ENCODE measurements around the gene FMR1NB. TPM values are rescaled to one million over a fixed set of nuclear protein-coding genes. Genes with fewer than 3 reads are reported as not detected.

The FMR1NB gene
- not detected in 2 replicates for polyA plus RNA-seq
- polyA minus RNA-seq: not detected in 2 replicates

GRCh38 chrX:147981038-147981752 lies at the start of gene FMR1NB:
Gene FMR1NB, plus strand, starts transcription at chrX:147981337. Its CDS starts 66 bp downstream, at chrX:147981403.
- Histone ChIP-seq H4K20me1 (ENCODE audit: insufficient read depth) (no peaks in the 10 kb centered on the region), H3K4me2 (ENCODE audit: low read length) (no peak within 1 kb of the TSS), H3K9me3 (ENCODE audit: low read length) (no peaks in the 10 kb centered on the region), H3K36me3 (ENCODE audit: insufficient read depth, low read length) (no peaks in the 10 kb centered on the region), H3K27me3 (ENCODE audit: insufficient read depth, low read depth, low read length) (no peaks in the 10 kb centered on the region), H3K9ac (ENCODE audit: low read length) (no peak within 1 kb of the TSS), H3K4me3 (ENCODE audit: low read length) (no peak within 1 kb of the TSS), H3K9me2 (ENCODE audit: insufficient read depth, low read length) (no peaks in the 10 kb centered on the region), H3F3A (ENCODE audit: insufficient read depth, low read length, poor library complexity, severe bottlenecking) (no peaks in the 10 kb centered on the region), H2AFZ (ENCODE audit: low read depth, low read length) (no peak within 1 kb of the TSS), H3K79me2 (replicated peaks; ENCODE audit: insufficient read depth, low read length) (no peaks in the 10 kb centered on the region), H3K27ac (ENCODE audit: low read length) (no peak within 1 kb of the TSS)
- no peak for TF ChIP-seq RAD21 (conservative IDR thresholded peaks at IDR 0.05)
- TF ChIP-seq TAF1 (IDR thresholded peaks at IDR 0.05; ENCODE audit: low read depth): no peak
- TF ChIP-seq POLR2AphosphoS5 (IDR thresholded peaks at IDR 0.05): no peak
- no peak for TF ChIP-seq EP300 (conservative IDR thresholded peaks at IDR 0.05; ENCODE audit: poor library complexity, severe bottlenecking)
- no peak for TF ChIP-seq REST (IDR thresholded peaks at IDR 0.05; ENCODE audit: borderline replicate concordance)
- TF ChIP-seq EZH2 (IDR thresholded peaks at IDR 0.05; ENCODE audit: borderline replicate concordance, insufficient read depth, low read length, poor library complexity, severe bottlenecking): no peak
- no peak for TF ChIP-seq SMC3 (conservative IDR thresholded peaks at IDR 0.05; ENCODE audit: poor library complexity)
- no peak for TF ChIP-seq CTCF (IDR thresholded peaks at IDR 0.05; ENCODE audit: poor library complexity, severe bottlenecking)
- no peak for TF ChIP-seq MXI1 (conservative IDR thresholded peaks at IDR 0.05; ENCODE audit: poor library complexity, severe bottlenecking)

GRCh38 chrX:147933815-147934214 lies 47.3 kb upstream of the FMR1NB start:
- TF ChIP-seq RAD21 (conservative IDR thresholded peaks at IDR 0.05) (no peak), EP300 (conservative IDR thresholded peaks at IDR 0.05; ENCODE audit: poor library complexity, severe bottlenecking) (no peak), CTCF (IDR thresholded peaks at IDR 0.05; ENCODE audit: poor library complexity, severe bottlenecking) (no peak), EZH2 (IDR thresholded peaks at IDR 0.05; ENCODE audit: borderline replicate concordance, insufficient read depth, low read length, poor library complexity, severe bottlenecking) (no peak), REST (IDR thresholded peaks at IDR 0.05; ENCODE audit: borderline replicate concordance) (no peak), SMC3 (conservative IDR thresholded peaks at IDR 0.05; ENCODE audit: poor library complexity) (no peak), TAF1 (IDR thresholded peaks at IDR 0.05; ENCODE audit: low read depth) (no peak), POLR2AphosphoS5 (IDR thresholded peaks at IDR 0.05) (no peak), MXI1 (conservative IDR thresholded peaks at IDR 0.05; ENCODE audit: poor library complexity, severe bottlenecking) (no peak)
- no peaks in the 10 kb centered on the region for H3F3A ChIP-seq (ENCODE audit: insufficient read depth, low read length, poor library complexity, severe bottlenecking)
- no peak overlapping the region for H3K9ac ChIP-seq (ENCODE audit: low read length)
- H4K20me1 ChIP-seq (ENCODE audit: insufficient read depth): no peaks in the 10 kb centered on the region
- H2AFZ ChIP-seq (ENCODE audit: low read depth, low read length): no peak overlapping the region
- H3K4me2 ChIP-seq (ENCODE audit: low read length): no peak overlapping the region
- H3K9me2 ChIP-seq (ENCODE audit: insufficient read depth, low read length): no peaks in the 10 kb centered on the region
- H3K27me3 ChIP-seq (ENCODE audit: insufficient read depth, low read depth, low read length): no peaks in the 10 kb centered on the region
- H3K36me3 ChIP-seq (ENCODE audit: insufficient read depth, low read length): no peaks in the 10 kb centered on the region
- no peaks in the 10 kb centered on the region for H3K79me2 ChIP-seq (replicated peaks; ENCODE audit: insufficient read depth, low read length)
- no peak overlapping the region for H3K4me3 ChIP-seq (ENCODE audit: low read length)
- no peaks in the 10 kb centered on the region for H3K9me3 ChIP-seq (ENCODE audit: low read length)
- no peak overlapping the region for H3K27ac ChIP-seq (ENCODE audit: low read length)

Measured in neural cell (in vitro differentiated cells).